Left lobe of liver (tissue), 2 donors: ENCODE data around the gene KRTAP10-1. TPM values are rescaled to one million over a fixed set of nuclear protein-coding genes. Genes with fewer than 3 reads are reported as not detected.
"Not testable (repeated sequence)": the region's sequence is repeated elsewhere in the genome, so short reads cannot be mapped to it uniquely, and the experiment has no call there.

Source experiments
- ATAC-seq: fragments of 200-7000 bp; cut with Tn5 transposase; one replicate; pipeline ENCODE4 v1.9.1; 2020; ENCODE audit warnings: mild to moderate bottlenecking, moderate library complexity
- DNase-seq: peaks from one replicate; pipeline ENCODE4 v3.0.0-alpha.2; 2020; ENCODE audit warnings: low spot score
- total RNA-seq: library from RNA; stranded (reverse); gene quantifications from one replicate; pipeline ENCODE4 v1.2.1, GENCODE V29; 2021
- donor health status: DM: no; HTN: no; CAD: no; lungs with moderate emphysema.
- donor health status: DM: no; HTN: yes; CAD: no.

The KRTAP10-1 gene
- total RNA-seq, 1 donor from 2014 or later, result not detected

- ATAC-seq (no peak), DNase-seq (no peak)
Measured at GRCh38 chr21:44571844-44572782, 32.1 kb upstream of the KRTAP10-1 start.

GRCh38 chr21:44571296-44571695 lies 31.3 kb upstream of the KRTAP10-1 start:
- DNase-seq, result no peak

DNA sequence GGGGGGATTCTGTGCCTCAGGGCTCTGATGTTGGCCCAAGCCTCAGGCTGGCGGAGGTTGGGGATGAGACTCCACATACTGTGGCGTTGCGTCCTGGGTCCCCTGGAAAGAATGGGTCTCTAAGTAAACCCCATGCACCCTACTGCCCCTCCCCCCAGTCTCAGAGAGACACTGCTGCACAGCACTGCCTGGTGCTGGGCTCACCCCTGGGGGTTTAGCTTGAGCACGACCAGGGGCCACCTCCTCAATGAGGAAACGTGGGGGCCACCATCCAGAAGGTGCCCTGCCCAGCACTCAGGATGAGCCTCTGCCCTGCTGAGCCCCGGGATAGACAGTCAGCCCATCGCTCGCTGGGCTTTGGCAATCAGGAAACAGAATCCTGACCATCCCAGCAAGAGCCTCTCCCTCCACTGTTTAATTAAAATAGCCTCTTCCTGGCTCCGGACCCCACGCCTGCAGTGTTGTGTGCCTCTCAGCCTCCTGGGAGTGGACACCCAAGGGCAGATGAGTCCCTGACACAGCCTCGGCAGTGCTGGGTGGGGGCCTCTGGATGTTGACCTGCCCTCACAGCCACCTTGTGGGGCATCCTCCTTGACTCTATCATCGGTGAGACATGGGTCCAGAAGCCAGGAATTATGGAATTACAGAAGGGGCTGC lies 30.0 kb upstream of the KRTAP10-1 start:
- no peak for ATAC-seq
- DNase-seq, result no peak

More at GRCh38 chr21:44571296-44571695, 31.3 kb upstream of the KRTAP10-1 start:
- ATAC-seq, result no peak

DNA sequence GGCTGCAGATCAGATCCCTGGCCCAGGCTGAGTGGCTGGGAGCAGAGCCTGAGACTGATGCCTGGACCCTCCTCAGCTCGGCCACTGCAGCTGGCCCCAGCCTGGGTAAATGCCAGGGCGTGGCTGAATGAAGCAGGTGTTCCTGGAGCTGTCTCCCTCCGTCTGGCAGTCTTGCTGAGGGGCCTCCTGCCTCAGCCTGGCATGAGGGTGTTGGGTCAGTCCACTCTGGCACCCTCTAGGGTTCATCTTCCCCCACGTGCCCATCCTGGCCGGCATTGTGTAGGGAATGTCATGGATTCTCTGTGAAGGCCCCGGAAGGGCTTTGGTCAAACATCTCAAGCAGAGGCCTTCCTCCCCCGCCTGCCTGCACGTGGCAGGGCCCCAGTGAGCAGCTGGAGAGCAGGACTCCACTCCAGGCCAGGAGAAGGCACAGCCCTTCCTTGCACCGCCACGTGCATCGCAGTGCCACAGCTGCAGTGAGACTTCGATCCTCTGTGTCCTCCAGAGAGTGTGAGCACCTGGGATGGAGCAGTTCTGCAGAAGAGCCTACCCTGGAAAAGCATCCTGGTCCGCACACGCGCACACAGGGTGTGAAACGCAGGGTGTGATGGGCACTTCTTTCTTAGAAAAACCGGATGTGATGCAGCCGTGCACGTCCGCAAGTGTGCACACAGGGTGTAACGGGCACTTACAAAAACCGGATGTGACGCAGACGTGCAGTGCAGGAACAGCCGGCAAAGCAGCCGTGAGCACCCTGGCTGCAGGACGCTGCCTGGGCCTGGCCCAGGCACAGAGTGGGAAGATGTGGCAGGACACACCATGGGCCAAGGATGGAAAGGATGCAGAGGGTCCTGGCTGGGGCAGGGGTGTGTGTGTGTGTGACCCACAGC lies 28.9 kb upstream of the KRTAP10-1 start:
- DNase-seq (no peak), ATAC-seq (no peak)

DNA sequence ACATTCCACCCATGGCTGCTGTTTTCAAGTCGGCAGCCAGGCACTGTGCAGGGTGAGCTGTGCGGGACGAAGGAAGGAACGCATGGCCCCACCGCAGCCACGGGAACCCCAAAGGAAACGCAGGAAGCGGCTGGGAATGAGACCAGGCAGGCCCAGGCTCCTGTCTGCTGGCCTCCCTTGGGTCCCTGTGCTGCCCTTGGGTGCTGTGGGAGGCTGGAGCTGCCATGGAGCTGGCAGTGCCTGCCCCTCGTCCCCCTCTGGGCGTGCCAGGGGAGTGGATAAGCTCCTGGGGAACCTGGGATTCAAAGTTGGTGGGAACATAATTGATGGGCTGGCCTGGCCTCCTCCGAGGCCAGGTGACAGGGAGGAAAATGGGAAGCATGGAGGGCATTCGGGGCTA lies 28.3 kb upstream of the KRTAP10-1 start:
- no peak for DNase-seq
- no peak for ATAC-seq

DNA sequence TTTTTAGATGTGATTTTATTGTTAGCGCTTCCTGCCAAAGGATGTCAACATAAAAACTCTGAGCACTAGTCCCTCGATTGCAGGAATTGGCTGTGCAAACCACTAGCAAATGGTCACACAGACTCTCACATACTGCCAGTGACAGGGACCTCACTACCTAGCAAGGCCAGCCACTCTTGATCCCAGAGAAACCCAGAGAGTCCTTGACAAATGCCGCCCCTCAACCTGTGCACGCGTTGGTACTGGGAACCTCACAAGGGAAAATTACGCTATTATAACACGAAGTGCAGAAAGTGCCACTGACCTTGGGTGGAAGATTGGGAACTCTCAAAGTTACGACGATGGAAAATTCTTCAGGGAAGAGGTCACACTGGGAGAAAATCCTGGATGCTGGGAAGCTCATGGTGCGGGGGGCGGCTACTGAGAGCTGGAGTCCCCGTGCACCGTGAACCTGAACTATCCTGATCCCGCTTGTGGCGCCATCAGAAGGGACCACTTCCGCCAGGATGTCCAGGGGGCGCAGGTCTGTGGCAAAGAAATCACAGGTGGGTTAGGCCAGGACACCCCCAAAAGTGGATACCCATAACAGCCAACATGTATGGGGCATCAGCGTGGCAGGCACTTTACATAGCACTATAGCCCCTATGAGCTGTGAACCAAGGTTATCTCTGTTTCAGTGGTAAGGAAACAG lies 27.6 kb upstream of the KRTAP10-1 start:
- ATAC-seq (no peak), DNase-seq (no peak)

- ATAC-seq (no peak), DNase-seq (no peak)
Measured at GRCh38 chr21:44566403-44566802, 26.4 kb upstream of the KRTAP10-1 start.

DNA sequence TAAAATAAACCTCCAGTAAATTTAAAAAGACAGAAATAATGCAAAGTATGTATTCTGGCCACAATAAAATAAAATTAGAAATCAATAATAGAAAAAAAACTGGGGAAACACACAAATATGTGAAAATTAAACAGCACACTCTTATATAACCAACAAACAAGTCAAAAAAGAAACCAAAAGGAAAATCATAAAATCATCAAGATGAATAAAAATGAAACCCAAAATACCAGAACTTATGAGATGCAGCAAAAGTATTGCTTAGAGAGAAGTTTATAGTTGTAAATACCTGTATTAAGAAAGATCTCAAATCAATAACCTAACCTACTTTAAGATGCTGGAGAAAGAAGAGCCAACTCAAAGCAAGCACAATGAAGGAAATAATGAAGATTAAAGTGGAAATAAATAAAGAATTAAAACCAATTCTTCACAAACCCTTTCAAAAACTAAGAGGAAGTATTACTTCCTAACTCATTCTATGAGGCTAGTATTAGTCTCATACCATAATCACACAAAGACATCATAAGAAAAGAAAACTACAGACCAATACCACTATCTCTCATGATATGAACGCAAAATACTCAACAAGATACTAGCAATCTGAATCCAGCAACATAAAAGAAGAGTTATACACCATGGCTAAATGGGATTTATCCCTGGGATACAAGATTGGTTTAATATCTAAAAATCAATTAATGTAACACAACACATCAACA lies 25.0 kb upstream of the KRTAP10-1 start:
- DNase-seq (no peak), ATAC-seq (no peak)

DNA sequence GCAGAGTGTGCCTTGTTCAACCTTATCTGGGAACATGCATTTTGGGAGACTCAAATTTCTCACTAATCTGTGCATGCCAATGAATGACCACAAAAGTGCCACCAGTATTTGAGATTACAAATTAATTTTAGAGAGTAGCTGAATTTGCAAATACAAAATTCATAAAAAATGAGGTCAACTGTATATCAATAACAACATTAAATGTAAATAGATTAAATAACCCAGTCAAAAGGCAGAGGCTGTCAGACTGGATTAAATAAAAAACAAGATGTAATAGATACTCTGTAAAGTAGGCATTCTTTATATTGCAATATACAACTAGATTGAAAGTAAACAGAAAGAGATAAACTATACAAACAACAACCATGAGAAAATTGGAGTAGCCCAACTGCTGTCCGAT lies 24.1 kb upstream of the KRTAP10-1 start:
- DNase-seq (no peak), ATAC-seq (no peak)

- DNase-seq (no peak), ATAC-seq (no peak)
Measured at GRCh38 chr21:44558695-44559094, 18.7 kb upstream of the KRTAP10-1 start, which contains the start of gene KRTAP10-3. Gene KRTAP10-3 (minus strand): TSS chr21:44558795. CDS start chr21:44558715, 80 bp downstream.

- DNase-seq, result not testable (repeated sequence)
Measured at GRCh38 chr21:44558329-44558675, 18.3 kb upstream of the KRTAP10-1 start.

GRCh38 chr21:44557491-44558328 lies 17.7 kb upstream of the KRTAP10-1 start:
- ATAC-seq (peak; percentile 49), DNase-seq (no peak)

More at GRCh38 chr21:44558329-44558675, 18.3 kb upstream of the KRTAP10-1 start:
- not testable (repeated sequence) for ATAC-seq

DNA sequence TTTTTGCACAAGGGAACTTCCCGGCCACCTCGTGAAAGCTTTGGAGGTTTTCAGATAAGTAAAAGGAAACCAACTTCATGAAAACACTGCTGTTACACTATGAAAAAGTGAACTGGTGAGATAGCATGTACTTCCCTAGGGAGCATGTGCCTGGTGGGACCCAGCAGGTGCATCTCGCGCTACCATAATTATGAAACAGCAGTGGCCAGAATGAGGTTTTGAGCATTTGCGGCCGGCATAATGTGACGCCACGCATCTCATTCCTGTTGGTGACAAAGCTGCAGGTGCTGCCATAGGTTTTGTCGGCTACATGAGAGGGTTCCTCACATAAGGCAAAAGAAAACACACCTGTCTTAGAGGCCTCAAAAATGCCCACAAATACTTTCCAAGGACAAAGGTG lies 16.9 kb upstream of the KRTAP10-1 start:
- no peak for ATAC-seq
- no peak for DNase-seq

DNA sequence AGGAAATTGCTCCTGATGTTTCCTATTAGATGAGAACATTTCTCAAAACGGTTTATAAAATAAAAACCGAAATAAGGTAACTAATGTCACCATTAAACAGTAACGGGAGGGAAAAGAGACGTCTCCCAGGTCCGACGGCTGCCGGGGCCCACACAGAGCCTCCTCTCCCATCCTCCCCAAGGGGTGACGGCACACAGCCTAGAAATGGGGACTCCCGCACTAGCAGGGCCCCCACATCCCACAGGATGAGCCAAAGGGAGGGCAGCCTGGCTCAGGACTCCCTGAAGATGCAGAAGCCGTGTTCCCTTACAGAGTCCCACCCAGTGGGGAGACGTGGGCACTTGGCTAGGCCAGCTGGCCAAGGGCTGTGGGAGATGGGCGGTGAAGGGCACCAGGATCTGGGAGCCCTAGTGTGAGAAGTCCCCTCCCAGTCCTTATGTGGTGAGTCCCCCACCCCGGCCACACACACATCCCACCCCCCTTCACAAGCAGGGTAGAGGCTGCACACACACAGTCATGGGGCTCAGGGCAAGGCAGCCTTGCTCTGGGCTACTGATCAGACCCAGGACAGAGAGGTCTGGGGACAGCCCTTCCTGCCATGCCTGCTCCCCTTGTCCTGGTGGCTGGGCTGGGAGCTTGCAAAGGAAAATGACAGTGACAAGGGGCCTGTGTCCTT lies 15.3 kb upstream of the KRTAP10-1 start:
- DNase-seq (no peak), ATAC-seq (no peak)

GRCh38 chr21:44552681-44553080 lies 12.7 kb upstream of the KRTAP10-1 start:
- DNase-seq, result no peak
- no peak for ATAC-seq

GRCh38 chr21:44552136-44552535 lies 12.1 kb upstream of the KRTAP10-1 start:
- ATAC-seq (no peak), DNase-seq (peak; percentile 31)

GRCh38 chr21:44551340-44551961 lies 11.5 kb upstream of the KRTAP10-1 start, which contains the start of gene KRTAP10-2:
Gene KRTAP10-2 (minus strand): TSS chr21:44551505. CDS start chr21:44551458, 47 bp downstream.
- ATAC-seq (no peak), DNase-seq (peak; percentile 33)

DNA sequence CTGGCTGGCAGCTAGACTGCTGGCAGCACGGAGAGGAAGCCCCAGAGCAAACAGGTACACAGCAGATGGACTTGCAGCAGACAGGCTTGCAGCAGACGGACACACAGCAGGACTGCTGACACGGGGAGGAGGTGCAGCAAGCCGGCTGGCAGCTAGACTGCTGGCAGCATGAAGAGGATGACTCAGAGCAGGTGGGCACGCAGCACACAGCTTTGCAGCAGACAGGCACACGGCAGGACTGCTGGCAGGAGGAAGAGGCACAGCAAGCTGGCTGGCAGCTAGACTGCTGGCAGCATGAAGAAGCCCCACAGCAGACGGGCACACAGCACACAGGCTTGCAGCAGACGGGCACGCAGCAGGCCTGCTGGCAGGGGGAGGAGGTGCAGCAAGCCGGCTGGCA lies 10.8 kb upstream of the KRTAP10-1 start:
- DNase-seq (peak; percentile 33), ATAC-seq (no peak)
